DOHH2 (cell line): ENCODE data around the gene TEX14.

Source experiments
- H3F3A ChIP-seq: fragments of 200-600 bp; sonication (generic), shearing (Covaris generic); 2 replicates; pipeline ENCODE4 v1.6.0; 2016; ENCODE audit warnings: antibody characterized with exemption, mild to moderate bottlenecking; ENCODE audit not compliant: control insufficient read depth, insufficient read depth
- H3K27ac ChIP-seq: fragments of 200-600 bp; sonication (generic); 2 replicates; pipeline ENCODE4 v1.5.1; 2014; ENCODE audit warnings: low read depth, mild to moderate bottlenecking, low read length, moderate library complexity
- H3K27me3 ChIP-seq: fragments of 200-600 bp; sonication (generic); 2 replicates; pipeline ENCODE4 v1.6.1; 2014; ENCODE audit warnings: mild to moderate bottlenecking, low read length, mixed read lengths; ENCODE audit not compliant: control insufficient read depth
- H3K36me3 ChIP-seq: fragments of 200-600 bp; sonication (generic); 2 replicates; pipeline ENCODE4 v1.6.1; 2014; ENCODE audit warnings: mild to moderate bottlenecking, low read length, moderate library complexity, mixed read lengths; ENCODE audit not compliant: control insufficient read depth
- H3K4me1 ChIP-seq: fragments of 200-600 bp; sonication (generic); 2 replicates; pipeline ENCODE4 v1.6.1; 2014; ENCODE audit warnings: mild to moderate bottlenecking, low read length, mixed read lengths; ENCODE audit not compliant: control insufficient read depth
- H3K4me2 ChIP-seq: fragments of 200-600 bp; sonication (generic); 2 replicates; pipeline ENCODE4 v1.6.0; 2014; ENCODE audit warnings: mild to moderate bottlenecking, low read length, moderate library complexity
- H3K4me3 ChIP-seq: fragments of 200-600 bp; sonication (generic); 2 replicates; pipeline ENCODE4 v1.5.1; 2014; ENCODE audit warnings: mild to moderate bottlenecking, low read length, mixed read lengths
- H3K79me2 ChIP-seq: fragments of 200-600 bp; sonication (generic); 2 replicates; pipeline ENCODE4 v1.6.1; 2014; ENCODE audit warnings: mild to moderate bottlenecking, low read length, mixed read lengths; ENCODE audit not compliant: control insufficient read depth
- H3K9me2 ChIP-seq: fragments of 200-600 bp; sonication (generic); replicated peaks from 2 replicates; pipeline ENCODE4 v1.6.1; 2014; ENCODE audit warnings: mild to moderate bottlenecking, low read length, mixed read lengths; ENCODE audit not compliant: control insufficient read depth
- H3K9me3 ChIP-seq: fragments of 200-600 bp; sonication (generic); 2 replicates; pipeline ENCODE4 v1.6.1; 2014; ENCODE audit warnings: antibody characterized with exemption, low read length, mixed read lengths; ENCODE audit not compliant: control insufficient read depth, insufficient read depth
- H4K20me1 ChIP-seq: fragments of 200-600 bp; sonication (generic); 2 replicates; pipeline ENCODE4 v1.6.0; 2014; ENCODE audit warnings: low read depth, mild to moderate bottlenecking, antibody characterized with exemption, low read length, moderate library complexity; ENCODE audit not compliant: control insufficient read depth, insufficient read depth
- EZH2phosphoT487 ChIP-seq: fragments of 200-600 bp; sonication (generic); IDR thresholded peaks from 2 replicates; pipeline ENCODE4 v1.6.1; 2017; ENCODE audit warnings: borderline replicate concordance, mild to moderate bottlenecking, antibody characterized with exemption, low read length, moderate library complexity, mixed read lengths
- TF ChIP-seq, protein P1 (sequence below): fragments of 200-600 bp; sonication (generic); IDR thresholded peaks from one replicate; pipeline ENCODE4 v1.5.1; 2014; ENCODE audit warnings: antibody characterized with exemption, mild to moderate bottlenecking, low read depth, low read length; ENCODE audit not compliant: poor library complexity, severe bottlenecking

The TEX14 gene

DNA sequence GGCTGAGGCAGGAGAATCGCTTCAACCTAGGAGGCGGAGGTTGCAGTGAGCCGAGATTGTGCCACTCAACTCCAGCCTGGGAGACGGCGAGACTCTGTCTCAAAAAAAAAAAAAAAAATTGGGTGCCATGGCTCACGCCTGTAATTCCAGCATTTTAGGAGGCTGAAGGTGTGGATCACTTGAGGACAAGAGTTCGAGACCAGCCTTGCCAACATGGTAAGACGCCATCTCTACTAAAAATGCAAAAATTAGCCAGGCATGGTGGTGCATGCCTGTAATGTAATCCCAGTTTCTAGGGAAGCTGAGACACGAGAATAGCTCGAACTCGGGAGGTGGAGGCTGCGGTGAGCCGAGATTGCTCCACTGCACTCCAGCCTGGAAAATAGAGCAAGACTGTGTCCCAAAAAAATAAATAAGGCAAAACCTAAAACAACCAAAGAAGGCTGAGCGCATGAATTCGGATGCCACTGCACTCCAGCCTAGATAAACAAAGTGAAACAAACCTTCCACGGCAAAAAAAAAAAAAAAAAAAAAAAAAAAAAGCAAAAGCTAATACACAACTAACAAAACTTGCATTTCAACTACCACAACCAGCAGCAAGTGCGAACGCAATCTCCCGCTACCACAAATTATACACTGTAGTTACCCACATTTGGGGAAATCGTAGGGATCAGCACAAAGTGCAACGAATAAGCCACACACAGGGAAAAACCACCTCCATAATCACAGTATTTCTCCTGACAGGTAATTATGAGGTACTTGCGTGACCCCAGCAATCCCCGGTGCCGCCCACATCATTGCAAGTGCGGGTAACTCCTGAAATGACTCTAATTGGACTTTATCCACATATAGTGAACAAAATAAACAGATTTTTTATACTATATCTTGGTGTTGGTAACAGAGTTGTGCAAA lies 25.6 kb downstream of the TEX14 start:
- Histone ChIP-seq H3K4me3 (peak overlapping the region; percentile 74), H3F3A (peaks cover 6% of the 10 kb centered on the region; the same call in 1 of the 2 replicates), H3K4me1 (peaks cover 13% of the 10 kb centered on the region), H3K36me3 (no peaks in the 10 kb centered on the region), H3K79me2 (no peaks in the 10 kb centered on the region), H3K4me2 (peak overlapping the region; percentile 93), H3K9me2 (no peaks in the 10 kb centered on the region), H3K27ac (no peak overlapping the region), H3K27me3 (peaks cover 18% of the 10 kb centered on the region), H3K9me3 (no peaks in the 10 kb centered on the region), H4K20me1 (no peaks in the 10 kb centered on the region)
- TF ChIP-seq, protein P1, sequence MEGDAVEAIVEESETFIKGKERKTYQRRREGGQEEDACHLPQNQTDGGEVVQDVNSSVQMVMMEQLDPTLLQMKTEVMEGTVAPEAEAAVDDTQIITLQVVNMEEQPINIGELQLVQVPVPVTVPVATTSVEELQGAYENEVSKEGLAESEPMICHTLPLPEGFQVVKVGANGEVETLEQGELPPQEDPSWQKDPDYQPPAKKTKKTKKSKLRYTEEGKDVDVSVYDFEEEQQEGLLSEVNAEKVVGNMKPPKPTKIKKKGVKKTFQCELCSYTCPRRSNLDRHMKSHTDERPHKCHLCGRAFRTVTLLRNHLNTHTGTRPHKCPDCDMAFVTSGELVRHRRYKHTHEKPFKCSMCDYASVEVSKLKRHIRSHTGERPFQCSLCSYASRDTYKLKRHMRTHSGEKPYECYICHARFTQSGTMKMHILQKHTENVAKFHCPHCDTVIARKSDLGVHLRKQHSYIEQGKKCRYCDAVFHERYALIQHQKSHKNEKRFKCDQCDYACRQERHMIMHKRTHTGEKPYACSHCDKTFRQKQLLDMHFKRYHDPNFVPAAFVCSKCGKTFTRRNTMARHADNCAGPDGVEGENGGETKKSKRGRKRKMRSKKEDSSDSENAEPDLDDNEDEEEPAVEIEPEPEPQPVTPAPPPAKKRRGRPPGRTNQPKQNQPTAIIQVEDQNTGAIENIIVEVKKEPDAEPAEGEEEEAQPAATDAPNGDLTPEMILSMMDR: no peak
- TF ChIP-seq EZH2phosphoT487: no peak

DNA sequence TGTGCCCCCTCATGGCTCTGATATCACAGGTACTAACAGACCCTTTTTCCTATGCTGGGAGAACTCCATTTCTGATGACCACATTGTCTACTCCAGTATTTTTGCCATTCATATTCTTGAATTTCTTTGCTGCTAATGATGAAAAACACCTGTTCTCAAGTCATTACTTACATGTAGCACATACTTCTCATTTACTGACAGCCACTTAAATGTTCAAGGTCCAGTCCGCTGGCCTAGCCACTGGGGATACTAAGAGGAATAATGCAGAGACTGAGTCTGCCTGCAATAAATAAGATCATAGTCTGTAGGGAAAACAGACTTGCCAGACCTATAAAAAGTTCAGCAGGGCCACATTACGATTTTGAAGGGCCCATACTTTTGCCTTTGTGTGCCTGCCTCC lies 27.5 kb downstream of the TEX14 start:
- H3K36me3 ChIP-seq: no peaks in the 10 kb centered on the region
- TF ChIP-seq, protein P1: no peak
- no peak for TF ChIP-seq EZH2phosphoT487
- peaks cover 14% of the 10 kb centered on the region for H3K27me3 ChIP-seq
- H3K4me2 ChIP-seq: no peak overlapping the region
- H3K4me1 ChIP-seq: peaks cover 13% of the 10 kb centered on the region
- peaks cover 6% of the 10 kb centered on the region; the same call in 1 of the 2 replicates for H3F3A ChIP-seq
- no peak overlapping the region for H3K4me3 ChIP-seq
- no peaks in the 10 kb centered on the region for H3K9me2 ChIP-seq
- H3K9me3 ChIP-seq: no peaks in the 10 kb centered on the region
- no peak overlapping the region for H3K27ac ChIP-seq
- H4K20me1 ChIP-seq: no peaks in the 10 kb centered on the region
- no peaks in the 10 kb centered on the region; the same call in 1 of the 2 replicates for H3K79me2 ChIP-seq

DNA sequence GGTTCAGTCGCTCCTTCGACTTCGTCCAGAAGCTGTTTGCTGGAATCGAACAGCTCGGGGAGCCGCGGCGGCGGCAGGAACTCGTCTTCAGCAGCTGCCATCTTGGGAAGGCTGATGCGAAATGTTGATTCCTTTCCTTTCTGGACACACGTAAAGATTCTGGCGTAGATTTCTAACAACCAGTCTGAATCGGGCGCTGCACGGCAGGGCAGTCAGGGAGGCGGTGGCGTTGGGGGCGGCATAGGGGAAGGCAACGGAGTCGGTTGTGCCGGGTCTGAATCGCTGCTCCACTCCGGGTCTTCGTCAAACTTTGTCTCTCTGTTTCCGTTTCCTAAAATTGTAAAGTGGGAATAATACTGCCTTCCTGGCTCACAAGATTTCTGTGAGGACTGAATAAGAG lies 30.3 kb downstream of the TEX14 start:
- TF ChIP-seq, protein P1: no peak
- TF ChIP-seq EZH2phosphoT487: no peak
- no peaks in the 10 kb centered on the region for H4K20me1 ChIP-seq
- no peaks in the 10 kb centered on the region for H3K9me2 ChIP-seq
- H3K27me3 ChIP-seq: peaks cover 1% of the 10 kb centered on the region; the same call in 1 of the 2 replicates
- H3K4me3 ChIP-seq: no peak overlapping the region
- no peaks in the 10 kb centered on the region; the same call in 1 of the 2 replicates for H3K79me2 ChIP-seq
- H3K4me1 ChIP-seq: peaks cover 16% of the 10 kb centered on the region
- H3K27ac ChIP-seq: no peak overlapping the region
- no peaks in the 10 kb centered on the region for H3K9me3 ChIP-seq
- H3K36me3 ChIP-seq: no peaks in the 10 kb centered on the region
- peaks cover 5% of the 10 kb centered on the region for H3F3A ChIP-seq
- H3K4me2 ChIP-seq: no peak overlapping the region
